Stimulated activated CD8-positive, alpha-beta memory T cell treated with anti-CD3 and anti-CD28 coated beads, Interleukin-2, amount 100 ng/mL, for 48 hours (primary cell): ENCODE results near the gene MS4A8.
"Not testable (repeated sequence)": the region's sequence is repeated elsewhere in the genome, so short reads cannot be mapped to it uniquely, and the experiment has no call there.

Experiments
- DNase-seq, 2 donors: peaks; one replicate each; pipeline ENCODE4 v3.0.0-alpha.2; 2020; ENCODE audit warnings: low read depth in 2 of 2

MS4A8 gene

DNA sequence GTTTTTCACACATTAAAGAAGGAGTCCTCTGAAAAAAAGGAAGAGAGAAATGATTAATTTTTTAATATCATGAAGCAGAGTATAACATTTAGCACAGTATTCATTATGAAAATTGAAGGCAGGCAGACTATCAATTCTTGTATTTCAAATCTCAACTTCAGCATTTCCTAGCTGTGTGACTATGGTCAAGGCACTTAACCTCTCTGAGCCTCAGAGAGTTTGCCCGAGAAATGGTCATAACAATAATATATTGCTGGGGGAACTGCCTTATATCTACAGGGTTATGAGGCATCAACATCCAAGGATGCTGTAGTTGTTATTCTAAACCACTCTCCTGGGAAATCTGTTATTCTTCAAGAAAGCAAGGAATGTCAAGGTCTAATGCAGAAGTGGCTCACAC, 26.2 kb downstream of the MS4A8 start:
- no peak for DNase-seq

DNA sequence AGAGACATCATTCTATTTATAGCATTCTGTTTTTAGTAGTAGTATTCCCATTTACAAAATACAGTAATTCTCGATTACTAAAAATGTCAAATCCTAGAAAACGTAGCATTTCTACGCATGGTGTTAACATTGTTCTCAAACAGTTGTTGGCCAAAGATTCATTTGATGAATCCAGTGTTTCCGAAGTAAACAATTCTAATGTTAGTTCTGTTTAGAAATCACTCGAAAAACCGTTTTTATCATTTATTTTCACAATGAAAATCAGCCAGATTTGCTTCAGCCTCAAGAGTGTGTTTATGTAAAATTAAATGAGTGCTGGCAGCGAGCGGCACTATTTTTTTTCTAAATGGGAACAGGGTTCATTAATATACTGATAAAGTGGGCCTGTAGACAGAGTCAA, 32.2 kb downstream of the MS4A8 start:
- DNase-seq, result no peak

DNA sequence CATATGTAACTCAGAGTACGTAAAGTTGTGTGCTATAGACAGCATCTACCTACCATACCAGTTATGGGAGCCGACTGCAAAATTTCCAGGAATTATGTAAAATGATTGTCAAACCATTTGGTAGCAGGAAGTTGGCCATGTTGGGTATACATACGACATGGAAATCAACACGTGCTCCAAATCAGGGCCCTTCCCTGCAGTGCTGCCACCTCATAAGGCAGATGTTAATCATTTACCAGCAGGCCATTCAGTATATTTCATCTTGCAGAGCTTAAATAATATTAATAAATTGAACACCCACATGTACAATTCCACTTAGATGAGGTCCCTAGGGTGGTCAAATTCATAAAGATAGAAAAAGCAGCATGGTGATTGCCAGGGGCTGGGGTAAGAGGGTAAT, 34.9 kb downstream of the MS4A8 start:
- no peak for DNase-seq

DNA sequence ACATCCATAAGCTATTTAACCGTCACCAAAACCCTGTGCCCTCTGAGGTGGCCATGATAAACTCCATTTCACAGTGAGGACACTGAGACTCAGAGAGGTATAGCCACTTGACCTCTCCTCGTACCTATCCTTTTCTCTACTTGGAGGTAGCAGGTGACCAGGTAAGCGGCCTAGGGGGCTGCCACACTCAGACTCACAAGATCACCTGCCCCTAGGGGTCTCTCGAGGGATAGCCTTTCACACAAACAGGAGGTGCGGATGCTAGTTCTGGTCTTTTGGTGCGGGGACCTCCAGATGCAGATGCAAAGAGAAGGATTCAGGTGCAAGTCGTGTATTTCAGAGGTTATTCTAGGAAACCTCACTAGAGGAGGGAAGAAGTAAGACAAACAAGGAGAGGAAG, 39.7 kb downstream of the MS4A8 start:
- DNase-seq, result no peak

DNA sequence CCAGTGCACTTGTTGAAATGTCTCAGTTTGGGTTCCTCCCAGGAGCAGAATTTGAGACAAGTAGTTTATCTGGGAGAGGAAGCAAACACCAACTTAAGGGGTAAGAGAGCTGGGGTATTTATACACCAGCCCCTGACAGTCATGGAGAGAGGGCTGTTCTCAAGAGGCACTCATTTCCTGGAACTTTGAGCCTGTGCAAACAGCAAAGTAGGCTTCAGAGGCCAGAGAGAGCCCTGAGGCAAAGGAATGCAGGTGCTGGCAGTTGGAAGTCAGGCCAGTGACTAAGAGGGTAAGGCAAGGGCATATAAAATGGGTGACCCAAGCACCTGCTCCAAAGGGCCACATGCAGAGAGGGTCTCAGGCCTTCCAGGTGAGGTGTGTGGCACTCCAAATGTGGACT, 41.2 kb downstream of the MS4A8 start:
- no peak for DNase-seq

DNA sequence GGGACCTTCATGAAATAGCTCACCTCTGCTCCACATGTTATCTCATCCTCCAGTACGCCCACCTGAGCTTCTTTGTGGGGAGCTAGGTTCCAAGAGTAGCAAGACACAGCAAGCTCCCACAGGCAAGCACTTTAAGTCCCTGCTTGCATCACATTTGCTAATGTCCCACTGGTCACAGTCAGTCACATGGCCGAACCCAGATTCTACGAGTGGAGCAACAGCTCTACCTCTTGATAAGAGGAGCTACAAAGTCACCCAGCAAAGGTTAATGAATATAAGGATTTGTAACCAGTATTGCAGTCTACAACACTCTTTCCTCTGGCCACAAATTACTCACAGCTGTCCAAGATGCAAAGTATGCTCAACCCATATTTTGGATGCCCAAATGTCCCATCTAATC, 42.0 kb downstream of the MS4A8 start:
- no peak for DNase-seq

DNA sequence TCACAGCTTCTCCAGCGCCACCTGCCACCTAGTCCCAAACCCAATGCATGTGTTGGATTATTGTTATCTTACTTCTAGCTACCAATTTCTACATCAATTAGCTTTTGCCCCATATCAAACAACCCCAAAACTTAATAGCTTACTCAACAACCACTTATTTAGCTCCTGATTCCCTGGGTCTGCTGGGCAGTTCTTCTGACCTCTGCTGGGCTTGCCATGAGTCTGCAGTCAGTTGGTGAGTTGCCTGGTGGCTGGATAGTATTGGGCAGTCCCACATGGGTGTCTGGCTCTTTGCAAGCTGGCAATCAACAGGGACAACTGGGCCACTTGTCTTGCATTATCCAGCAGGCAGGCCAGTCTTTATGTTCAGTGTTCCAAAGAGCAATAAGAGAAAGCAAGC, 43.6 kb downstream of the MS4A8 start:
- no peak for DNase-seq

DNA sequence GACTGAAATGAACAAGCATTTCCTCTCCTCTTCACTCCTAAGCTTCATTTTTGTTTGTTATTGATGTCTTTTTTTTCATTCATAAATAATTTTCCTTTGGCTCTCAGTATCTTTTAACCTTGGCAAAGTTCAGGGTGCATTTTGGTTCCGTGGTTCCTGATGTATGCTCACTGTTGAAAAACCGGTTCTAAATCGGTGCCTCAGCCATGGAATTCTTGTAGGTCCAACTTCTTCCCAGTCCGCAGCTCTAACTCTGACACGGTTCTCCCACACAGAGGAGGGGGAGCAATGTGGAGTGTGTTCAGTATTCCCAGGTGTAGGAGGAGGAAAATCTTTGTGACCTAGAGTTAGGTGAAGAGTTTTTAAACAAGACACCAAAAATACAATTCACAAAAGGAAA, 44.7 kb downstream of the MS4A8 start:
- no peak for DNase-seq

DNA sequence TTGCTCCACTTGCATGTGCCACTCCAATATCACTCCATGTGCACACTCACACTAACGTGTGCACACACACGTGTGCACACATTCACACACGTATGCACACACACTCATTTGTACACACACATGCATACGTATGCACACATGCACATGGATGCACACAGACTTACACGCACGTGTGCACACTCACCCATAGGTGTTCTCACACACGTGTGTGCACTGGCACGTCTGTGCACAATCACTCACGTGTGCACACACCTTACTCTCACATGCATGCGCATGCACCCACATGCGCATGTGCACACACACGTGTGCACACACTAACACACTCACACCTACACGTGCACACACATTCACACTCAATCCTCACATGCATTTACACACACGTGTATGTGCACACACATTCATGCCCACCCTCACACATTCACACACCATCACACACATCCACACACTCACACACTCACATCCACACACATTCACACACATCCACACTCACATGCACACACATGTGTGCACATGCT, 48.0 kb downstream of the MS4A8 start:
- no peak for DNase-seq

DNA sequence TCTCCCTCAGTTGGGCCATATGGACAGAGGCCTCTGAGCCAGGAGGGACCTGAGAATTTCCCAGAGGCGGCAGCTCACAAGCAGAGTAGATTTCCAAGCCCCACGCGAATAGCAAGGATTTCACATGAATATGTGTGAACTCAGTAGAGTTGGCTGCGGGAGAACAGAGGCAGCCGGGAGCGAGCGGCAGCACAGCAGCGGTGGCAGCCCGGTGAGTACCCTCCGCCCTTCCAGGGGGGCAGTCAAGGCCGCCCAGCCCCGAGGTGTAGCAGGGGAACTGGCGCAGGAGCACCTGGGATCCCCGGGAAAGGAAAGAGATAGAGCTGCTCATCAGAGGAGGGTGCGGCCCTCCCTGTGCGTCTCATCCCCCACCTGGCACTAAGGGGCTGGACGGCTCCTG, 48.8 kb downstream of the MS4A8 start:
- DNase-seq, result no peak

DNA sequence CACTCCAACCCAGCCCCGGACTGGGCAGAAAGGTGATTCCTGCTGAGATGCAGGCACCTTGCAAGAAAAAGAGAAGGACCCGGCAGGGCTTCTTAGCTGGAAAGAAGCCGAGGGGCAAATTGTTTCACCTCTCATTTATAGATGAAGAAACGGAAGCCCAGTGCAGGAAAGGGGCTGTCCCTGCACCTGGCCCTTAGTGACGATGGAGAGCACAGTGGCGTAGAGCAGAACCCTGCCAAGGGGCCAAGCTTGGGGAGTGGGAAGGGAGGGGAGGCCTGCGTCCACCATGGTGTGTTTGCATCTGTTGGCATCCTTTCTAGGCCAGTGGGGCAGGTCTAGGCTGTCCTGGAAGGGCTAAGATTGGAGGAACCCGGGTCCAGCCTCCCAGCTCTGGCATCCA, 49.4 kb downstream of the MS4A8 start:
- no peak for DNase-seq

DNA sequence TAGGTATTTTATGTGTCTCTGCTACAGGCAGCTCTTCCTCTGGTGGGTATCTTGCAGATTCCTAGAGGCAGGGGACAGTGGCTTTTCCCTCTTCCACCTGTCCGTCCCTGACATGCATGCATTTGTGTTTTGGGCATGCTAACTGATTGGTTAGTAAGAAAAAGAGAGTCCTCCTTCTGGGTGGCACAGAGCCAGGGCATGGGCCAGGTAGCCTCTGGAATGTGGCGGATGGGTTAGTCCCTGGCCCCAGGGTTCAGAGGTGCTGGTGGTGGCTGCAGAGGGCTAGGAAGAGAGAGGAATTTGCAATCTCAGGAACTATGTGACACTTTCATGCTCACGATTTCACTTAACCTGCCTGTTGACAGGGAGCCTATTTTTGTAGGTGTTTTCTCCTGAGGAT, 51.5 kb downstream of the MS4A8 start:
- DNase-seq, result no peak

DNA sequence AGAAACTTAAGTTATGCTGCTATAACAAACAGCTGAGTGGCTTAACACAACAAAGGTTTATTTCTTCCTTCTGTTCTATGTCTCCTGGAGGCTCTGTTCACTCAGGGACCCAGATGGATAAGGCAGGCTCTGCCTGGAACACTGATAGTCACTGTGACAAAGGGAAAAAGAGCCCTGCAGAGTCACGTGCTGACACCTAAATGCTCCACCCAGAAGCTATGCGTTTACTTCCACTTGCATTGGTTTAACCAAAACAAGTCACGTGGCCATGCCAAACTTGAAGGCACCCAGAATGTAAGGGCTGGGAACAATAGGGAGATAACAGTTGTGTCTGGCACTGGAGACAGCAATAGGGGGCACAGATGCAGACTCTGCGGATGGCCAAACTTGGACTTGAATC, 53.9 kb downstream of the MS4A8 start:
- no peak for DNase-seq

DNA sequence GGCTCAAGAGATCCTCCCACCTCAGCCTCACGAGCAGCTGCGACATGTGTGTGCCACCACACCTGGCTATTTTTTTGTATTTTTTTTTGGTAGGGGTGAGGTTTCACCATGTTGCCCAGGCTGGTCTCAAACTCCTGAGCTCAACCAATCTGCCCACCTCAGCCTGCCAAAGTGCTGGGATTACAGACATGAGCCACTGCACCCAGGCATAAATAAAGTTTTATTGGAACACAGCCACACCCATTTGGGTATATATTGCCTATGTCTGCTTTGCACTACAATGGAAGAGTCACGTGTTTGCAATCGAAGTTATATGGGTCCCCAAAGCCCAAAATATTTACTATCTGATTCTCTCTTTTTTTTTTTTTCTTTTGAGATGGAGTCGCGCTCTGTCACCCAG, 55.5 kb downstream of the MS4A8 start:
- DNase-seq, result no peak

DNA sequence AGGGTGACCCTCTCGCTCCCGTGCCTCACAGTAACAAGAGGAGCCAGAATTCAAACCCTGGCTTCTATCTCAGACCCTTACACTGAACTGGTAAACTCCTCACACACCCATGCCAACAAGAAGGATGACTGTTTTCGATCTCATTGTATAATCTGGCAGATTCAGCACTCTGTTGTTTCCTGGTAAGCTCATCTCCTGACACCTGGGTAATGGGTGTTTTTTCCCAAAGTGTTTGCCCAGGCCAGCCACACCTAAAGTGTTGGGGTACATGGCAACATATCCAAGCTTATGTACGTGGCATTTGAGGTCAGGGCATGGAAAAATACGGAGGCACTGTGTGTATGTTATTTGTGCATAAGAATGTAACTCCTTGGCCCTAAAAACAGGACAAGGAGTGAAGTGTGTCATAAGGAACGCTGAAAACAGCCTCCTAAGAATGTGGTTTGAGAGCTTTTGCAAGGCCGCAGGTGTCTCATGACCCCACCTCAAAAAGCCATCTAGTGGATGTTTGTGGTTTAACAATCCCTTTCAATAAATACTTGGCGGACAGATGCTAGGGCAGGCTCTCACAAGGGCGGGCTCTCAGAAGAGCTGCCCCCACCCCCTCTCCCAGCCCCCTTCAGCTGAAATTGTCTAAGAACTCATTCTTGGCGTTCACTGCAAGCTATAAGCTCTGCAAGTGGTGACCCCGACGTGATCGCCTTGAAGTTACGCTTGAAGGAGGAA, 57.1 kb downstream of the MS4A8 start, which contains the start of gene MS4A15:
MS4A15 (plus strand) TSS at position 561 of the 726 bp plus-strand sequence. CDS start 6,867 bp downstream, outside the sequence.
- no peak for DNase-seq

DNA sequence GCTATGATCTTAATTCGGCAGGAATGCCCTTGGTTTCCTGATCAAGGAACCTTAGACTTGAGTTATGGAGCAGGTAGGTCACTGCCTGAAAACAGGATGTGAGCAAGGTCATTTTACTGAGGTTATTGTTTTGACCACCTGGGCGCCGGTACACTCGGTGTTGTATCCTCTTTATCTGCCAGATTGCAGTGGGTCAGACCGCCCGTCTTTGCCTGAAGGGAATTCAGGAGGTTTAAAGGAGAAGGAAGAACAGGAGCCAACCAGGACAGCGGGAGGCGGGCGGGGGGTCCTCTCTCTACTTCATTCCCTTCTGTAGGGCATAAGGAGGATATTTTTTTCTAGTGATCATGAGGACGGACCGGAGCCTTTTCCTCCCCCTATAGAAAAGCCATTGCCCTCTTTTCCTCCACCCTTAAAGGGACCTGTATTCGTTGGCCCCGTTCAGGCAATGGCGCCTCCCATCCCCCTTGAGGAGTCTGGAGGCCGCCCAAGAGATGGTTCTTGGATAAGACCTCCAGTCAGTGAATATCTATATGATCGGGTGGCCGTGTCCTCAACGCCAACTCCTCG, 57.9 kb downstream of the MS4A8 start:
- DNase-seq, result no peak

DNA sequence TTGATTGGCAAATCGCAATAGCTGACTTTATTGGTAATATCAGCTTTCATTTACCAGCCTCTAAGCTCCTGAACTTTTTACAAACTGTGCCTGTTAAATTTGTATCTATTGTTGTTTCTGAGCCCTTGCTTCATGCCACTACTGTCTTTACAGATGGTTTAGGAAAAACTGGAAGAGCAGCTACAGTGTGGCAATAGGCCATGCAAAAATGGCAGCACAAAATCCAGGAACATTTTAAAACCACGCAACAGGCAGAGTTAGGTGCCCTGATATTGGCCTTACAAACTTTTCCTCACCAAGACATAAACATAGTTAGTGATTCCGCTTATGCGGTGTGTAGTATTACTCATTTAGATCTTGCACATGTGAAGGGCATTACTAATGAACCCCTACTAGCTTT, 59.3 kb downstream of the MS4A8 start:
- DNase-seq, result not testable (repeated sequence)

DNA sequence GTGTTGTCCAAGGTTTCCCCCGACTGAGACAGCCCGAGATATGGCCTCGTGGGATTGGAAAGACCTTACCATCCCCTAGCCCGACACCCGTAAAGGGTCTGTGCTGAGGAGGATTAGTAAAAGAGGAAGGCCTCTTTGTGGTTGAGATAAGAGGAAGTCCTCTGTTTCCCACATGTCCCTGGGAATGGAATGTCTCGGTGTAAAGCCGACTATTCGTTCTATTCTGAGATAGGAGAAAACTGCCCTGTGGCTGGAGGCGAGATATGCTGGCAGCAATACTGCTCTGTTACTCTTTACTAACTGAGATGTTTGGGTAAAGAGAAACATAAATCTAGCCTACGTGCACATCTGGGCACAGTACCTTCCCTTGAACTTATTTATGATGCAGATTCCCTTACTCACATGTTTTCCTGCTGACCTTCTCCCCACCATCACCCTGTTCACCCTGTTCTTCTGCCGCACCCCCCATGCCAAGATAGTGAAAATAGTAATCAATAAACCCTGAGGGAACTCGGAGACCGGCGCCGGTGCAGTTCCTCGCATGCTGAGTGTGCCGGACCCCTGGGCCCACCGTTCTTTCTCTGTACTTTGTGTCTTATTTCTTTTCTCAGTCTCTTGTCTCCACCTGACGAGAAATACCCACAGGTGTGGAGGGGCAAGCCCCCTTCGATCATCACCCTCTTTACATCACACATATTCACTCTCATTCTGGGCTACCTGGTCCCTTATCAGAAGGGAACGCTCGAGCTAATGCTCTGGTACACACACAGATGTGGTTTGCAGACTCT, 60.2 kb downstream of the MS4A8 start:
- DNase-seq, result not testable (repeated sequence)

DNA sequence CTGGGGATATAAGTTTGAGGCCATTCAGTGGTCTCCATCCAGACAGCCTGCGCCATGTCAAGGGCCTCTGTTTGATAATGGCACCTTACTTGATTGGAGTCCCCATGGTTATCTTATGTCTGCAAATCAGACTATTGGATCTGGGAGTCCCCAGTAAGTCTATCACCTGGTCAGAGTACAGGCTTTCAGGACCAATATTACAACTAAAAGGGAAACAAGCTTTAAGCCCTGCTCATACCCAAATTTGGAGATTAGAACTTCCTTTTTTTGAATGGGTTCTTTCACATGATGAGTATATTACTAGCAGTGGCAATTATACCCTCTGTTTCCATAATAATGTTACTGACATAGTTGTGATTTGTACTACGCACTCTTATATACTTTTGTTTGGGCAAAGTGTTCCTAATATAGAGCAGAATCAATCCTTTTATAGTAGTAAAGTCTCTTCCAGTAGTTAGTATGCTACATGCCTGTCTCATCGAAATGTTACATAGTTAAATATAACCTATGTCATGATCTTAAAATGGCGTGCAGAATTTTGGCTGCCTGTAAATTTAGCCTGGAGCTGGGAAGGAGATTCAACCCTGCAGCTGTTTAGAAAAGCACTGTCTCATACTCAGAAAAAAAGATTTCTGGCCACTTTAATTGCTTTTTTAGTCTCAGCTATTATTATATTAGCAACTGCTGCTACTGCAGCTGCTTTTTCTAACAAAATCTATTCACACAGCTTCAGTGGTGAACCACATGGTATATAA, 62.2 kb downstream of the MS4A8 start:
- DNase-seq, result no peak

DNA sequence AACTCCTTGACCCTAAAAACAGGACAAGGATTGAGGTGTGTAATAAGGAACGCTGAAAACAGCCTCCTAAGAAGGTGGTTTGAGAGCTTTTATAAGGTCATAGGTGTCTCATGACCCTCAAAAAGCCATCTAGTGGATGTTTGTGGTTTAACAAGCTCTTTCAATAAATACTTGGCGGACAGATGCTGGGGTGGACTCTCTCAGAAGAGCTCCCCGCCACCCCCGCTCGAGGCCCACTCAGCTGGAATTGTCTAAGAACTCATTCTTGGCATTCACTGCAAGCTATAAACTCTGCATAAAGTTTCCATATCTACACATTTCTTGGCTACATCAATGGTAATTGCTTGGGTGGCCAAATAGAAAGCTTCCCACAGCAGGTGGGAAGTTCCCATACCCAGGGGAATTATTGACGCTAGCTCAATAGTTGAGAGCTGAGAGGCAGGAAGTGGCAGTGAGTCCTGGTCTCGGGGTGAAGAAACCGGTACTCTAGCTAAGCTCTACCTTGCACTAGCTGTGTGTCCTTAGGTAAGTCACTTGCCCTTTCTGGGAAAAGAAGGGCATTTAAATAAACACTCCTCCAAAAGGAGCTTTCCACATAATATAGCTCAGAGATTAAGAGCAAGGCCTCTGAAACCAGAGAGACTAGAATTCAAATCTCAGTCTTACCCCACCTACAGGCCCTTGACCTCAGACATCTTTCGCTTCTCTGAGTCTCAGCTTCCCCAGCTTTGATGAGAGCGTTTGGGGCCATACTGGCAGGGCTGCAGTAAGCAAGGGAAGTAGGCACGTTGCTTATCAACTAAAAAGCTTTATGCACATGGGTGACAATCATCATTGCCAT, 63.7 kb downstream of the MS4A8 start:
- DNase-seq, result no peak

DNA sequence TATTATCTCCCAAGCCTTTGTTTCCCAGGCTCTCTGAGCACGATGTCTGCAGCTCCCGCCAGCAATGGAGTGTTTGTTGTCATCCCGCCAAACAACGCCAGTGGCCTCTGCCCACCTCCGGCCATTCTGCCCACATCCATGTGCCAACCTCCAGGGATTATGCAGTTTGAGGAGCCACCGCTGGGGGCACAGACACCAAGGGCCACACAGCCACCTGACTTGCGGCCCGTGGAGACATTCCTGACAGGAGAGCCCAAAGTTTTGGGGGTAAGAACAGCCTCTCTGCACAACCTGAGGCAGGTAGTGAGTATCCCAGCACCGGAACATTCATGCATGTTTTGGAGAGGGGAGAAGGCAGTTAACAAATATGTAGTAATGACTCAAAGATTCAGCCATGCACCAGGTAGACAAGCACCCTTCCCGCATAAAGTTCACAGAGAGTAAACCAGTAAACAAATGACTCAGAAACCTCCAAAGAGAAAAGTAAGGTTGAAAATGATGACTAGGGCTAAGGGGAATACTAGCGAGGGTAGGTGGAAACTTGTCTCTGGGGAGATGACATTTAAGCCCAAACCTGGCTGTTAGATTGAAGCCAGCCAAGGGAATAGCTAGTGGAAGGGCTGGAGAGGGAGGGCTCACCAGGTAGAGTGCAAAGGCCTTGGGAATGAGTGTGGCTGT, 64.4 kb downstream of the MS4A8 start:
- no peak for DNase-seq
